Endodermal cell (in vitro differentiated cells): ENCODE data around the gene UTS2. TPM values are rescaled to one million over a fixed set of nuclear protein-coding genes. Genes with fewer than 3 reads are reported as not detected.

ENCODE experiments used
- DNase-seq: peaks from one replicate; pipeline ENCODE4 v3.0.0-alpha.2; 2017
- H3K27ac ChIP-seq: 2 replicates; pipeline ENCODE4 v1.5.1; 2013; ENCODE audit warnings: mild to moderate bottlenecking, low read depth, low read length, moderate library complexity
- H3K27me3 ChIP-seq: 2 replicates; pipeline ENCODE4 v1.6.1; 2013; ENCODE audit warnings: mild to moderate bottlenecking, low read length, moderate library complexity; ENCODE audit not compliant: insufficient read depth, control insufficient read depth, poor library complexity, severe bottlenecking
- H3K36me3 ChIP-seq: 2 replicates; pipeline ENCODE4 v1.7.0; 2013; ENCODE audit warnings: mild to moderate bottlenecking, low read length, moderate library complexity; ENCODE audit not compliant: control insufficient read depth, insufficient read depth
- H3K4me1 ChIP-seq: one replicate; pipeline ENCODE4 v1.7.0; 2013; ENCODE audit warnings: low read length; ENCODE audit not compliant: control insufficient read depth, insufficient read depth
- H3K4me3 ChIP-seq: 2 replicates; pipeline ENCODE4 v1.5.1; 2013; ENCODE audit warnings: mild to moderate bottlenecking, low read length, moderate library complexity
- H3K9ac ChIP-seq: 2 replicates; pipeline ENCODE4 v1.6.1; 2013; ENCODE audit warnings: mild to moderate bottlenecking, low read length, moderate library complexity; ENCODE audit not compliant: poor library complexity, severe bottlenecking; ENCODE audit errors: extremely low read depth
- H3K9me3 ChIP-seq: 2 replicates; pipeline ENCODE4 v1.6.1; 2013; ENCODE audit warnings: mild to moderate bottlenecking, low read length, moderate library complexity; ENCODE audit not compliant: control insufficient read depth
- H3K27ac Mint-ChIP-seq: 2 replicates; pipeline ENCODE4 v1.8.0; 2020; ENCODE audit warnings: mixed read lengths
- H3K27me3 Mint-ChIP-seq: 2 replicates; pipeline ENCODE4 v1.8.0; 2021; ENCODE audit warnings: mild to moderate bottlenecking, mixed read lengths; ENCODE audit not compliant: insufficient read depth
- H3K36me3 Mint-ChIP-seq: 2 replicates; pipeline ENCODE4 v1.8.0; 2020; ENCODE audit warnings: low read depth, mixed read lengths
- H3K4me1 Mint-ChIP-seq: 2 replicates; pipeline ENCODE4 v1.8.0; 2020; ENCODE audit warnings: mixed read lengths
- H3K4me3 Mint-ChIP-seq: 2 replicates; pipeline ENCODE4 v1.8.0; 2020; ENCODE audit warnings: mild to moderate bottlenecking, moderate library complexity, mixed read lengths
- H3K9me3 Mint-ChIP-seq: 2 replicates; pipeline ENCODE4 v1.8.0; 2020; ENCODE audit warnings: mild to moderate bottlenecking, mixed read lengths
- WGBS, 2 experiments: methylation state at CpG; one replicate each; pipeline versions ENCODE4 v1.1.5 to v1.1.7; 2013; ENCODE audit warnings: missing lambda C conversion rate in 2 of 2, mixed read lengths in 1 of 2; ENCODE audit not compliant: insufficient coverage in 1 of 2, insufficient read length in 1 of 2; 5-methylcytosine and 5-hydroxymethylcytosine counted together
- long read RNA-seq, 4 experiments: library from polyadenylated mRNA in 2 of 4; library from RNA in 1 of 4; library from capped mRNA in 1 of 4; stranded (forward) in 3 of 4; unstranded in 1 of 4; transcript quantifications; one replicate each; pipeline ENCODE4 v2.0.0, GENCODE V29; 2020 to 2021; ENCODE audit warnings: inconsistent platforms in 1 of 4
- polyA plus RNA-seq, 2 experiments: library from polyadenylated mRNA; stranded (reverse); fragments of 50-300 nt; gene quantifications; one replicate each; pipeline ENCODE4 v1.2.3, GENCODE V29; 2013
- total RNA-seq, 2 donors: library from RNA; stranded (reverse); fragmentation: NEBNext Ultra II Directional in 1 of 2; extraction: Animal tissue kit (Norgen Biotek cat#: 25700) in 1 of 2; gene quantifications; 2 replicates in 1 of 2; 3 replicates in 1 of 2; pipeline ENCODE4 v1.2.1, GENCODE V29; 2021
- TF ChIP-seq, protein P1 (sequence below): fragments of 200-600 bp; sonication (generic); conservative IDR thresholded peaks from 2 replicates; pipeline ENCODE4 v1.5.0; 2021; ENCODE audit warnings: antibody characterized with exemption, mild to moderate bottlenecking

Gene UTS2
- not detected for total RNA-seq
- polyA plus RNA-seq (2013, experiment 1 of 2): not detected
- not detected for polyA plus RNA-seq (2013, experiment 2 of 2)
- long read RNA-seq, experiment 1, partial matches to known transcripts: 0 of 1 reads
- long read RNA-seq, experiment 1, other reads (novel, unspliced or antisense): 1 of 1 reads
- long read RNA-seq, experiment 2, partial matches to known transcripts: 0 of 1 reads
- long read RNA-seq, experiment 2, other reads (novel, unspliced or antisense): 1 of 1 reads
- long read RNA-seq, experiment 3: 0 reads
- long read RNA-seq, experiment 4, partial matches to known transcripts: 0 of 1 reads
- long read RNA-seq, experiment 4, other reads (novel, unspliced or antisense): 1 of 1 reads

- peak within 1 kb of the TSS; percentile 31 for H3K4me3 Mint-ChIP-seq
- no peak within 1 kb of the TSS for H3K4me3 ChIP-seq
- TF ChIP-seq, protein P1, sequence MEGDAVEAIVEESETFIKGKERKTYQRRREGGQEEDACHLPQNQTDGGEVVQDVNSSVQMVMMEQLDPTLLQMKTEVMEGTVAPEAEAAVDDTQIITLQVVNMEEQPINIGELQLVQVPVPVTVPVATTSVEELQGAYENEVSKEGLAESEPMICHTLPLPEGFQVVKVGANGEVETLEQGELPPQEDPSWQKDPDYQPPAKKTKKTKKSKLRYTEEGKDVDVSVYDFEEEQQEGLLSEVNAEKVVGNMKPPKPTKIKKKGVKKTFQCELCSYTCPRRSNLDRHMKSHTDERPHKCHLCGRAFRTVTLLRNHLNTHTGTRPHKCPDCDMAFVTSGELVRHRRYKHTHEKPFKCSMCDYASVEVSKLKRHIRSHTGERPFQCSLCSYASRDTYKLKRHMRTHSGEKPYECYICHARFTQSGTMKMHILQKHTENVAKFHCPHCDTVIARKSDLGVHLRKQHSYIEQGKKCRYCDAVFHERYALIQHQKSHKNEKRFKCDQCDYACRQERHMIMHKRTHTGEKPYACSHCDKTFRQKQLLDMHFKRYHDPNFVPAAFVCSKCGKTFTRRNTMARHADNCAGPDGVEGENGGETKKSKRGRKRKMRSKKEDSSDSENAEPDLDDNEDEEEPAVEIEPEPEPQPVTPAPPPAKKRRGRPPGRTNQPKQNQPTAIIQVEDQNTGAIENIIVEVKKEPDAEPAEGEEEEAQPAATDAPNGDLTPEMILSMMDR: no peak
- H3K4me1 Mint-ChIP-seq: peaks cover 33% of the 10 kb centered on the region
- no peaks in the 10 kb centered on the region for H3K4me1 ChIP-seq
- DNase-seq: peak; percentile 55
- H3K9me3 ChIP-seq: no peaks in the 10 kb centered on the region
- no peak within 1 kb of the TSS for H3K27ac ChIP-seq
- no peaks in the 10 kb centered on the region for H3K9me3 Mint-ChIP-seq
- WGBS, 2 experiments: 62 to 81% methylated on average over 9 to 10 of the region's 10 CpGs
- no peak within 1 kb of the TSS for H3K9ac ChIP-seq
- no peaks in the 10 kb centered on the region for H3K36me3 ChIP-seq
- no peak within 1 kb of the TSS for H3K27ac Mint-ChIP-seq
- H3K27me3 Mint-ChIP-seq: peaks cover 72% of the 10 kb centered on the region
- H3K27me3 ChIP-seq: peaks cover 78% of the 10 kb centered on the region
- no peaks in the 10 kb centered on the region for H3K36me3 Mint-ChIP-seq
Measured at GRCh38 chr1:7852804-7853683, at the start of gene UTS2. Gene UTS2 (minus strand): TSS chr1:7853065. CDS start chr1:7853003, 62 bp downstream.

DNA sequence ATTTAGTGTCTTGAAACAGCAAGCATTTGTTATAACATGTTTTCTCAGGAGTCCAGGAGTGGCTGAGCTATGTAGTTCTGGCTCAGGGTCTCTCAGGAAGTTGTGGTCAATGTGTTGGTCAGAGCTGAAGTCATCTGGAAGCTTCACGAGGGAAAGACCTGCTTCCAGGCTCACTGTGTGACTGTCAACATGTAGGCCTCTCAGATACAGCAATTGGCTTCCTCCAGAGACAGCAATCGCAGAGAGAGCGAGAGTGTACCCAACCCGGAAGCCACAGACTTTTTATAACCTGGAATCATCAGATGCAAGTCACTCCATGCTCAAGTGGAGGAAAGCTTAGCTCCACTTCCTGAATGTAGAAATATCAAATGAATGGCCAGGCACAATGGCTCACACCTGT is 46.9 kb upstream of the UTS2 start:
- WGBS, 2 experiments: 95 to 100% methylated on average over 4 of the region's 4 CpGs
- peaks cover 7% of the 10 kb centered on the region for H3K9me3 ChIP-seq

GRCh38 chr1:7898962-7899361 is 46.1 kb upstream of the UTS2 start:
- Mint-ChIP-seq H3K9me3 (peaks cover 5% of the 10 kb centered on the region), H3K4me1 (peaks cover 4% of the 10 kb centered on the region), H3K36me3 (no peaks in the 10 kb centered on the region), H3K27me3 (peaks cover 13% of the 10 kb centered on the region), H3K27ac (no peak overlapping the region), H3K4me3 (no peak overlapping the region)
- Histone ChIP-seq H3K36me3 (no peaks in the 10 kb centered on the region), H3K4me1 (no peaks in the 10 kb centered on the region), H3K9ac (no peak overlapping the region), H3K9me3 (peaks cover 7% of the 10 kb centered on the region), H3K27me3 (no peaks in the 10 kb centered on the region), H3K4me3 (no peak overlapping the region), H3K27ac (no peak overlapping the region)
- TF ChIP-seq, protein P1: no peak
- 85 to 88% methylated on average over 3 to 5 of the region's 5 CpGs for WGBS, 2 experiments
- DNase-seq: no peak

More for the DNA sequence above, 46.9 kb upstream of the UTS2 start:
- DNase-seq: no peak
- H3K36me3 Mint-ChIP-seq: no peaks in the 10 kb centered on the region
- TF ChIP-seq, protein P1: no peak
- peaks cover 13% of the 10 kb centered on the region for H3K27me3 Mint-ChIP-seq
- Histone ChIP-seq H3K9ac (no peak overlapping the region), H3K4me1 (no peaks in the 10 kb centered on the region), H3K27ac (no peak overlapping the region), H3K27me3 (no peaks in the 10 kb centered on the region), H3K36me3 (no peaks in the 10 kb centered on the region), H3K4me3 (no peak overlapping the region)
- H3K27ac Mint-ChIP-seq: no peak overlapping the region
- peaks cover 4% of the 10 kb centered on the region for H3K4me1 Mint-ChIP-seq
- peaks cover 5% of the 10 kb centered on the region for H3K9me3 Mint-ChIP-seq
- H3K4me3 Mint-ChIP-seq: no peak overlapping the region
